SK-N-SH treated with all-trans-retinoic acid at 6 μM for 48 hours (cell line): ENCODE data around the gene NPPA.
A peak's percentile ranks its signal among the peaks of the same experiment; 100 is the strongest.

Source experiments
- ATAC-seq: fragments of 200-7000 bp; cut with Tn5 transposase; 3 replicates; pipeline ENCODE4 v1.9.1; 2020; ENCODE audit warnings: mild to moderate bottlenecking, moderate library complexity
- ARNTL ChIP-seq: fragments of 450-650 bp; formaldehyde crosslinking; IDR thresholded peaks from 2 replicates; pipeline ENCODE4 v1.5.0; 2020; ENCODE audit warnings: low read depth, mild to moderate bottlenecking, moderate library complexity, borderline replicate concordance
- BACH2 ChIP-seq: fragments of 250-450 bp; sonication (Bioruptor Pico); IDR thresholded peaks from 2 replicates; pipeline ENCODE4 v1.9.0; 2021; ENCODE audit warnings: mild to moderate bottlenecking, borderline replicate concordance
- GLIS3 ChIP-seq: fragments of 250-450 bp; sonication (Bioruptor Pico); IDR thresholded peaks from 2 replicates; pipeline ENCODE4 v1.5.0; 2020; ENCODE audit warnings: mild to moderate bottlenecking, moderate library complexity
- ISL1 ChIP-seq: fragments of 250-450 bp; sonication (Bioruptor Pico); IDR thresholded peaks from 2 replicates; pipeline ENCODE4 v2.1.2; 2022; ENCODE audit warnings: mild to moderate bottlenecking, moderate library complexity
- OSR1 ChIP-seq: fragments of 250-450 bp; sonication (Bioruptor Pico); IDR thresholded peaks from 2 replicates; pipeline ENCODE4 v1.8.0; 2022; ENCODE audit warnings: moderate library complexity, mild to moderate bottlenecking, inconsistent platforms
- RARB ChIP-seq: fragments of 250-450 bp; sonication (Bioruptor Pico); IDR thresholded peaks from 2 replicates; pipeline ENCODE4 v1.8.0; 2021; ENCODE audit warnings: mild to moderate bottlenecking, moderate library complexity
- TCF4 ChIP-seq: fragments of 250-450 bp; sonication (Bioruptor Pico); IDR thresholded peaks from 2 replicates; pipeline ENCODE4 v1.8.0; 2021; ENCODE audit warnings: mild to moderate bottlenecking, moderate library complexity, borderline replicate concordance
- ZC3H10 ChIP-seq: fragments of 250-450 bp; sonication (Bioruptor Pico); IDR thresholded peaks from 2 replicates; pipeline ENCODE4 v1.5.1; 2021; ENCODE audit warnings: mild to moderate bottlenecking, moderate library complexity
- ZFP30 ChIP-seq: fragments of 450-650 bp; formaldehyde crosslinking; IDR thresholded peaks from 2 replicates; pipeline ENCODE4 v1.5.0; 2022; ENCODE audit warnings: mild to moderate bottlenecking, moderate library complexity
- ZNF565 ChIP-seq: fragments of 450-650 bp; formaldehyde crosslinking; conservative IDR thresholded peaks from 2 replicates; pipeline ENCODE4 v1.5.0; 2020; ENCODE audit warnings: low read depth, mild to moderate bottlenecking, moderate library complexity
- ZNF70 ChIP-seq: fragments of 450-650 bp; formaldehyde crosslinking; IDR thresholded peaks from 2 replicates; pipeline ENCODE4 v1.5.0; 2020; ENCODE audit warnings: mild to moderate bottlenecking, moderate library complexity
- ZNF8 ChIP-seq: fragments of 450-650 bp; formaldehyde crosslinking; IDR thresholded peaks from 2 replicates; pipeline ENCODE4 v1.5.0; 2020; ENCODE audit warnings: mild to moderate bottlenecking, moderate library complexity
- TF ChIP-seq, protein P1 (sequence below): fragments of 250-450 bp; sonication (Bioruptor Pico); IDR thresholded peaks from 2 replicates; pipeline ENCODE4 v1.8.0; 2020; ENCODE audit warnings: mild to moderate bottlenecking, moderate library complexity, borderline replicate concordance
- TF ChIP-seq, protein P2 (sequence below): fragments of 250-450 bp; sonication (Bioruptor Pico); IDR thresholded peaks from 2 replicates; pipeline ENCODE4 v1.5.0; 2020; ENCODE audit warnings: mild to moderate bottlenecking, moderate library complexity
- TF ChIP-seq, protein P3 (sequence below): fragments of 250-450 bp; sonication (Bioruptor Pico); IDR thresholded peaks from 2 replicates; pipeline ENCODE4 v1.8.0; 2021; ENCODE audit warnings: low read depth, mild to moderate bottlenecking, moderate library complexity, borderline replicate concordance
- TF ChIP-seq, protein P4 (sequence below): fragments of 250-450 bp; sonication (Bioruptor Pico); IDR thresholded peaks from 2 replicates; pipeline ENCODE4 v1.5.1; 2021; ENCODE audit warnings: mild to moderate bottlenecking, moderate library complexity

The NPPA gene

DNA sequence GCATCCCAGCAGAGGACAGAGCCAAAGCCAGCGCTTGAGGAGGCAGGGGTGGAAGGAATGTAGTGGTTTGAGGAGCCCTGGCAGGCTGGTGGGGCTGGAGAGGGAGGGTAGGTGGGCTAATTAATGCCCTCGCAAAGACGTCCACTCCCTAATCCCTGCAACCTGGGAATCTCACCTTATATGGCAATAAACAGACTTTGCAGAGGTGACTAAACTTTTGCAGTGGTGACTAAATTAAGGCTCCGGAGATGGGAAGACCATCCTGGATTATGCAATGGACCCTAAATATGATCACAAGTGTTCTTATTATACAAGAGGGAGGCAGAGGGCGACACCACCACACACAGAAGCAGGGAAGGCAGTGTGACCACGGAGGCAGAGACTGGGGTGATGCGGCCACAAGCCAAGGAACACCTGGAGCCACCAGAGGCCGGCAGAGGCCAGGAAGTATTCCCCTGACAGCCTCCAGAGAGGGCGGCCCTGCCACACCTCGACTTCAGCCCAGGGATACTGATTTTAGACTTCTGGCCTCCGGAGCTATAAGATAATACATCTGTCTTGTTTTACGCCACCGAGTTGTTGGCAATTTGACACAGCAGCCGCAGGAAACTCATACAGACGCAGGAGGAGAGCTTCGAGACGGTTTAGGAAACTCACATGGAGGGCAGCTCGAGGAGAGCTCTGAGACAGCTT lies 34.3 kb upstream of the NPPA start:
- no peak for ATAC-seq
- TF ChIP-seq ZNF565 (CRISPR knock-in tag) (no peak), RARB (CRISPR knock-in tag) (no peak)

DNA sequence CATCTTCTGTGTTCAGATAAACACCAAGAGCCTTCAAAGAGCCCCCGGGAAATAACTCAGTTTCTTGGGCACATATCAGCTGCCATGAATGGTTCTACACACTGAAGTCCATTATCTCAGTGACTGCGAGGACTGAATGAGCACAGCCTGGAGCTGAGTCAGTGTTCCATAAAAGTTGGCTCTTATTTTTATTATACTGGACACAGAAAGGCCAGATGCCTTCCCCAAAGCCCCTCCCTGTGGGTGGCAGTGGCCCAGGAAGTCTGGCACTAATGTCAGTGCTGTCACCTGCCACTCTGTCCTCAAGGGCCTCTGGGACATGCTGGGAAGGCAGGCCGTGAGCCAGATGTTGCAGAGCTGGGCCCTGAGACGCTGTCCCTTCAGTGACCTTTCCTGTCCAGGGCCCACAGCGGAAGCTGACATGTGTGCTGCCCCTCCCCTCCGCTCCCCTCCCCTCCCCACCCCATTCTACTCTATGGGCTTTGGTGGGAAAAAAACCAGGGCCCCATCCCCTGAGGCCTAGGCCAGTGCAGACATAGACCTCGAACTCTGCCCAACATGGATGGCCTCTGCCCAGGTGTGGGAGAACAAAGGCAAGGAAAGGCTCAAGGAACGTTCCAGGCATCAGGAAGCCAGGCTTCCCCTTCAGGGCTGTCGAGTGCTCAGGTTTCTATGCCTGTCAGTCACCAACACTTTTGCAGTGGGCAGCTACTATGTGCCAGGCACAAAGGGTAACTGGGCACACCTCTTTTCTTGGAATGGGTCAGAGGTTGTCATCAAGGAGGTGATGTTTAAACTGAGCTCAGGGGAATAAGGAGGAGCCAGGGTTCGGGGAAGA lies 33.5 kb upstream of the NPPA start:
- ATAC-seq: peak; percentile 32; the same call in 1 of the 3 replicates
- no peak for TF ChIP-seq GLIS3 (CRISPR knock-in tag)
- TF ChIP-seq, protein P1, sequence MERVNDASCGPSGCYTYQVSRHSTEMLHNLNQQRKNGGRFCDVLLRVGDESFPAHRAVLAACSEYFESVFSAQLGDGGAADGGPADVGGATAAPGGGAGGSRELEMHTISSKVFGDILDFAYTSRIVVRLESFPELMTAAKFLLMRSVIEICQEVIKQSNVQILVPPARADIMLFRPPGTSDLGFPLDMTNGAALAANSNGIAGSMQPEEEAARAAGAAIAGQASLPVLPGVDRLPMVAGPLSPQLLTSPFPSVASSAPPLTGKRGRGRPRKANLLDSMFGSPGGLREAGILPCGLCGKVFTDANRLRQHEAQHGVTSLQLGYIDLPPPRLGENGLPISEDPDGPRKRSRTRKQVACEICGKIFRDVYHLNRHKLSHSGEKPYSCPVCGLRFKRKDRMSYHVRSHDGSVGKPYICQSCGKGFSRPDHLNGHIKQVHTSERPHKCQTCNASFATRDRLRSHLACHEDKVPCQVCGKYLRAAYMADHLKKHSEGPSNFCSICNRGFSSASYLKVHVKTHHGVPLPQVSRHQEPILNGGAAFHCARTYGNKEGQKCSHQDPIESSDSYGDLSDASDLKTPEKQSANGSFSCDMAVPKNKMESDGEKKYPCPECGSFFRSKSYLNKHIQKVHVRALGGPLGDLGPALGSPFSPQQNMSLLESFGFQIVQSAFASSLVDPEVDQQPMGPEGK (CRISPR knock-in tag): no peak
- TF ChIP-seq, protein P2, sequence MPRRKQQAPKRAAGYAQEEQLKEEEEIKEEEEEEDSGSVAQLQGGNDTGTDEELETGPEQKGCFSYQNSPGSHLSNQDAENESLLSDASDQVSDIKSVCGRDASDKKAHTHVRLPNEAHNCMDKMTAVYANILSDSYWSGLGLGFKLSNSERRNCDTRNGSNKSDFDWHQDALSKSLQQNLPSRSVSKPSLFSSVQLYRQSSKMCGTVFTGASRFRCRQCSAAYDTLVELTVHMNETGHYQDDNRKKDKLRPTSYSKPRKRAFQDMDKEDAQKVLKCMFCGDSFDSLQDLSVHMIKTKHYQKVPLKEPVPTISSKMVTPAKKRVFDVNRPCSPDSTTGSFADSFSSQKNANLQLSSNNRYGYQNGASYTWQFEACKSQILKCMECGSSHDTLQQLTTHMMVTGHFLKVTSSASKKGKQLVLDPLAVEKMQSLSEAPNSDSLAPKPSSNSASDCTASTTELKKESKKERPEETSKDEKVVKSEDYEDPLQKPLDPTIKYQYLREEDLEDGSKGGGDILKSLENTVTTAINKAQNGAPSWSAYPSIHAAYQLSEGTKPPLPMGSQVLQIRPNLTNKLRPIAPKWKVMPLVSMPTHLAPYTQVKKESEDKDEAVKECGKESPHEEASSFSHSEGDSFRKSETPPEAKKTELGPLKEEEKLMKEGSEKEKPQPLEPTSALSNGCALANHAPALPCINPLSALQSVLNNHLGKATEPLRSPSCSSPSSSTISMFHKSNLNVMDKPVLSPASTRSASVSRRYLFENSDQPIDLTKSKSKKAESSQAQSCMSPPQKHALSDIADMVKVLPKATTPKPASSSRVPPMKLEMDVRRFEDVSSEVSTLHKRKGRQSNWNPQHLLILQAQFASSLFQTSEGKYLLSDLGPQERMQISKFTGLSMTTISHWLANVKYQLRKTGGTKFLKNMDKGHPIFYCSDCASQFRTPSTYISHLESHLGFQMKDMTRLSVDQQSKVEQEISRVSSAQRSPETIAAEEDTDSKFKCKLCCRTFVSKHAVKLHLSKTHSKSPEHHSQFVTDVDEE (CRISPR knock-in tag): peak; percentile 89; the same call in 1 of the 2 replicates
- TF ChIP-seq ZNF70 (CRISPR knock-in tag): 0 out of 2 replicates have a peak, but pooled peaks have one; percentile 2
- TF ChIP-seq TCF4 (CRISPR knock-in tag): peak; percentile 88
- TF ChIP-seq, all 23 proteins: peak for 3

DNA sequence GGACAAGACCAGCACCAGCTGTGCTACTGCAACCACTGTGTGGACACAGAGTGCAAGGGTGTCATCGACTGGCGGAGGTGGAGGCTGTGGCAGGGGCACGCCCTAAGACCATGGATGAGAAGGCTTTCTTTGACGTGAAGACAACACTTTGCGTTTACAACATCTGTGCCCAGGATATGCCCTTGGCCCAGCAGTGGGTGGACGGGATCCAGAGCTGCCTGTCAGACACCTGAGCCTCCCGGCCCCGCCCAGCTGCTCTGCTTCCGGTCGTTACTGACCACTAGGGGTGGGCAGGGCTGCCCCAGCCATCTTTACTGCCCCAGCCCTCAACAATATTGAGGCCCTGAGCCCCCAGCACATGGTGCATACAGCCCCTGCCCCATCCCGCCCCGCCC lies 32.6 kb upstream of the NPPA start:
- no peak for TF ChIP-seq ZFP30 (CRISPR knock-in tag)
- TF ChIP-seq, protein P2 (CRISPR knock-in tag): no peak
- no peak for TF ChIP-seq ARNTL
- TF ChIP-seq, protein P3, sequence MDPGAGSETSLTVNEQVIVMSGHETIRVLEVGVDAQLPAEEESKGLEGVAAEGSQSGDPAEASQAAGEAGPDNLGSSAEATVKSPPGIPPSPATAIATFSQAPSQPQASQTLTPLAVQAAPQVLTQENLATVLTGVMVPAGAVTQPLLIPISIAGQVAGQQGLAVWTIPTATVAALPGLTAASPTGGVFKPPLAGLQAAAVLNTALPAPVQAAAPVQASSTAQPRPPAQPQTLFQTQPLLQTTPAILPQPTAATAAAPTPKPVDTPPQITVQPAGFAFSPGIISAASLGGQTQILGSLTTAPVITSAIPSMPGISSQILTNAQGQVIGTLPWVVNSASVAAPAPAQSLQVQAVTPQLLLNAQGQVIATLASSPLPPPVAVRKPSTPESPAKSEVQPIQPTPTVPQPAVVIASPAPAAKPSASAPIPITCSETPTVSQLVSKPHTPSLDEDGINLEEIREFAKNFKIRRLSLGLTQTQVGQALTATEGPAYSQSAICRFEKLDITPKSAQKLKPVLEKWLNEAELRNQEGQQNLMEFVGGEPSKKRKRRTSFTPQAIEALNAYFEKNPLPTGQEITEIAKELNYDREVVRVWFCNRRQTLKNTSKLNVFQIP: no peak
- TF ChIP-seq, protein P4, sequence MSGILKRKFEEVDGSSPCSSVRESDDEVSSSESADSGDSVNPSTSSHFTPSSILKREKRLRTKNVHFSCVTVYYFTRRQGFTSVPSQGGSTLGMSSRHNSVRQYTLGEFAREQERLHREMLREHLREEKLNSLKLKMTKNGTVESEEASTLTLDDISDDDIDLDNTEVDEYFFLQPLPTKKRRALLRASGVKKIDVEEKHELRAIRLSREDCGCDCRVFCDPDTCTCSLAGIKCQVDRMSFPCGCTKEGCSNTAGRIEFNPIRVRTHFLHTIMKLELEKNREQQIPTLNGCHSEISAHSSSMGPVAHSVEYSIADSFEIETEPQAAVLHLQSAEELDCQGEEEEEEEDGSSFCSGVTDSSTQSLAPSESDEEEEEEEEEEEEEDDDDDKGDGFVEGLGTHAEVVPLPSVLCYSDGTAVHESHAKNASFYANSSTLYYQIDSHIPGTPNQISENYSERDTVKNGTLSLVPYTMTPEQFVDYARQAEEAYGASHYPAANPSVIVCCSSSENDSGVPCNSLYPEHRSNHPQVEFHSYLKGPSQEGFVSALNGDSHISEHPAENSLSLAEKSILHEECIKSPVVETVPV (CRISPR knock-in tag): no peak
- TF ChIP-seq ISL1 (CRISPR knock-in tag): no peak
- no peak for TF ChIP-seq BACH2 (CRISPR knock-in tag)
- TF ChIP-seq OSR1 (CRISPR knock-in tag): no peak
- no peak for TF ChIP-seq ZNF8
- no peak for TF ChIP-seq ZC3H10
- ATAC-seq: no peak
